Bronchial epithelial cell (primary cell): ENCODE results near the gene CTDSPL2. TPM values are rescaled to one million over a fixed set of nuclear protein-coding genes. Genes with fewer than 3 reads are reported as not detected.
A peak's percentile ranks its signal among the peaks of the same experiment; 100 is the strongest.

Source experiments
- DNase-seq: peaks from one replicate; pipeline ENCODE4 v3.0.0-alpha.2; 2010; ENCODE audit warnings: low read depth
- FAIRE-seq: peaks from 2 replicates; lab custom pipeline; 2011; peaks lifted over from hg19 to GRCh38; lab: Jason Lieb, UNC
- H3K27me3 ChIP-seq: 2 replicates; pipeline ENCODE4 v1.5.1; 2011; ENCODE audit warnings: low read length; ENCODE audit not compliant: control insufficient read depth, insufficient read depth
- H3K36me3 ChIP-seq: 2 replicates; pipeline ENCODE4 v1.5.1; 2011; ENCODE audit warnings: low read length; ENCODE audit not compliant: control insufficient read depth, insufficient read depth
- H3K4me3 ChIP-seq: 2 replicates; pipeline ENCODE4 v1.5.1; 2011; ENCODE audit warnings: mild to moderate bottlenecking, low read depth, low read length, control low read depth
- CTCF ChIP-seq: IDR thresholded peaks from 2 replicates; pipeline ENCODE4 v1.5.1; 2011; ENCODE audit warnings: mild to moderate bottlenecking, moderate library complexity, low read length, control low read depth, inconsistent platforms; ENCODE audit not compliant: insufficient read depth, severe bottlenecking
- total RNA-seq: library from RNA; depleted of rRNA; stranded (reverse); fragments of >200 nt; gene quantifications from 2 replicates; pipeline ENCODE4 v1.2.1, GENCODE V29; 2014

The CTDSPL2 gene
- total RNA-seq, 1 donor from 2014 or later = 49.0 TPM

GRCh38 chr15:44489464-44489863, 62.0 kb downstream of the CTDSPL2 start:
- H3K4me3 ChIP-seq = no peak overlapping the region
- TF ChIP-seq CTCF = no peak
- H3K27me3 ChIP-seq = no peaks in the 10 kb centered on the region
- DNase-seq = peak; percentile 89
- H3K36me3 ChIP-seq = peaks cover 5% of the 10 kb centered on the region
- FAIRE-seq = no peak

- FAIRE-seq (no peak), DNase-seq (peak; percentile 41)
- H3K27me3 ChIP-seq = no peaks in the 10 kb centered on the region
- H3K4me3 ChIP-seq = no peak overlapping the region
- peaks cover 5% of the 10 kb centered on the region for H3K36me3 ChIP-seq
- no peak for TF ChIP-seq CTCF
Measured at GRCh38 chr15:44490622-44491021, 63.2 kb downstream of the CTDSPL2 start.

GRCh38 chr15:44492040-44492439, 64.6 kb downstream of the CTDSPL2 start:
- DNase-seq = no peak
- H3K27me3 ChIP-seq = no peaks in the 10 kb centered on the region
- H3K36me3 ChIP-seq = peaks cover 5% of the 10 kb centered on the region
- TF ChIP-seq CTCF = no peak
- H3K4me3 ChIP-seq = no peak overlapping the region
- FAIRE-seq = no peak

- DNase-seq (no peak), FAIRE-seq (no peak)
- no peak for TF ChIP-seq CTCF
- Histone ChIP-seq H3K27me3 (no peaks in the 10 kb centered on the region), H3K36me3 (peaks cover 3% of the 10 kb centered on the region), H3K4me3 (no peak overlapping the region)
Measured at GRCh38 chr15:44492672-44493071, 65.2 kb downstream of the CTDSPL2 start.

GRCh38 chr15:44495562-44495961, 68.1 kb downstream of the CTDSPL2 start:
- Histone ChIP-seq H3K36me3 (peaks cover 3% of the 10 kb centered on the region), H3K4me3 (no peak overlapping the region), H3K27me3 (no peaks in the 10 kb centered on the region)
- TF ChIP-seq CTCF = no peak
- FAIRE-seq (no peak), DNase-seq (no peak)

GRCh38 chr15:44500555-44500954, 73.1 kb downstream of the CTDSPL2 start:
- no peak overlapping the region for H3K4me3 ChIP-seq
- DNase-seq (no peak), FAIRE-seq (no peak)
- no peaks in the 10 kb centered on the region for H3K27me3 ChIP-seq
- H3K36me3 ChIP-seq = peaks cover 6% of the 10 kb centered on the region
- no peak for TF ChIP-seq CTCF
